ENCODE results near the gene IQCC.
"Not testable (repeated sequence)": the region's sequence is repeated elsewhere in the genome, so short reads cannot be mapped to it uniquely, and the experiment has no call there.

The IQCC gene

DNA sequence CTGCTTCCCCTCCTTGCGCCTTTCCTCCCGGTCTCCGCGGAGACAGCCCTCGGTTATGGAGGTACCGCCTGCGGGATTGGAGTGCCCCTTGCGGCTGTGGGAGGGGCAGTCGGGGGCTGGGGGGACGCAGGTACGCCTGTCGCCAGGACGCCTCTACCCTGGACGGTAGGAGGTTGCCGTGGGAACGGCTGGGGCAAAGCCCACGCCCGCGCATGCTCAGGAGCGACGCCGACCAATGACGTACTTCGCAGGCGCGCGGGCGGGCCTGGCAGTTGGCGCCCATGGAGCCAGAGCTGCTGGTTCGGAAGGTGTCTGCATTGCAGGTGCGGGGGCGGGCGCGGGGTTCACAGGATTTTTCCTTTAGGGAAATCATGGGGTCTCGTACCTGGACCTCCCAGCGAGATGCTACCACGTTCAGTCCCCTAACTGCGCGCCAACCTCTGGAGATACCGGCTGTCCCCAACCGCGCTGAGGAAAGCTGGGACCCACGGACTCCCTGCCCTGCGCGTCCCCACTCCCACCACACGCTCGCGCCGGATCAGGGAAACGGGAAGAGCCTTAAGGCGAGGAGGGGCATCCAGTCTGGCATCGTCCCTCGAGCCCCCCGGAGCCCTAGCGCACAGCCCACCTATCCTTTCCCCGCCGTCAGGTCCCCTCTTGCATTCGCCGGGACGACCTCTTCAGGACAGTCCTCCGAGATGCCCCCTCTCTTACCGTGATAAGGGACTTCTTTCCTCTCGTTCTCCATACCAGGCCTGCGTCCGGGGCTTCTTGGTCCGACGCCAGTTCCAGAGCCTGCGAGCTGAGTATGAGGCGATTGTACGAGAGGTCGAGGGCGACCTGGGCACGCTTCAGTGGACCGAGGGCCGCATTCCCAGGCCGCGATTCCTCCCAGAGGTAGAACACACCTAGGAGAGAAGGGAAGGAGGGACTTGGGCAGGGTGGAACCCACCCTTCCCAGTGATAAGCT lies at the start of gene IQCC:
Gene IQCC (plus strand): TSS at position 271 of the 970 bp plus-strand sequence. CDS start 11 bp downstream, at position 282.
- H3K27me3 ChIP-seq (ENCODE audit: control insufficient read depth, insufficient read depth, low read length), result peaks cover 8% of the 10 kb centered on the region; the same call in 1 of the 2 replicates
- H3K9ac ChIP-seq (ENCODE audit: low read length), result peak within 1 kb of the TSS; percentile 84
- H3K4me1 ChIP-seq (ENCODE audit: control insufficient read depth, insufficient read depth, low read length), result peaks cover 16% of the 10 kb centered on the region
- H3K27ac ChIP-seq (ENCODE audit: low read depth, low read length), result no peak within 1 kb of the TSS; the same call in 1 of the 2 replicates
- peak within 1 kb of the TSS; percentile 89 for H3K4me3 ChIP-seq (ENCODE audit: low read depth, low read length)
- no peaks in the 10 kb centered on the region for H3K9me3 ChIP-seq (ENCODE audit: control insufficient read depth, insufficient read depth, low read depth, low read length)
- peaks cover 11% of the 10 kb centered on the region; the same call in 1 of the 2 replicates for H3K36me3 ChIP-seq (ENCODE audit: control insufficient read depth, insufficient read depth, low read length)

DNA sequence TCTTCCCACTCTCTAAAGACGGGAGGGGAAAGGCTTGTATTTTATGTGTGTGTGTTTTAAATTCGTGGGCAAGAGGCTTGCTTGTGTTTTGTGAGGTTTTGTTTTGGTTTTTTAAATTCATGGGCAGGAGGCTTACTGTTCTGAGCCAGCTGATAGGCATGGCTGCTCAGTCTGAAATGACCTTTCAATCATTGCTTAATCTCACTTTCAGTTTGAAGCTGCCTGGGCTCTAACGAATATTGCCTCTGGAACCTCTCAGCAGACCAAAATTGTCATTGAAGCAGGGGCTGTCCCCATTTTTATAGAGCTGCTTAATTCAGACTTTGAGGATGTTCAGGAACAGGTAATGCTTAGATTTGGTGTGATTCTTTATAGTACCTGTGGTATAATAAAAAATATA lies 46.3 kb upstream of the IQCC start:
- peaks cover 83% of the 10 kb centered on the region for H3K36me3 ChIP-seq (ENCODE audit: control insufficient read depth, insufficient read depth, low read length)
- H3K4me3 ChIP-seq (ENCODE audit: low read depth, low read length), result no peak overlapping the region
- H3K27ac ChIP-seq (ENCODE audit: low read depth, low read length), result no peak overlapping the region
- H3K27me3 ChIP-seq (ENCODE audit: control insufficient read depth, insufficient read depth, low read length), result no peaks in the 10 kb centered on the region
- no peaks in the 10 kb centered on the region for H3K9me3 ChIP-seq (ENCODE audit: control insufficient read depth, insufficient read depth, low read depth, low read length)
- no peak overlapping the region for H3K9ac ChIP-seq (ENCODE audit: low read length)
- no peaks in the 10 kb centered on the region for H3K4me1 ChIP-seq (ENCODE audit: control insufficient read depth, insufficient read depth, low read length)

DNA sequence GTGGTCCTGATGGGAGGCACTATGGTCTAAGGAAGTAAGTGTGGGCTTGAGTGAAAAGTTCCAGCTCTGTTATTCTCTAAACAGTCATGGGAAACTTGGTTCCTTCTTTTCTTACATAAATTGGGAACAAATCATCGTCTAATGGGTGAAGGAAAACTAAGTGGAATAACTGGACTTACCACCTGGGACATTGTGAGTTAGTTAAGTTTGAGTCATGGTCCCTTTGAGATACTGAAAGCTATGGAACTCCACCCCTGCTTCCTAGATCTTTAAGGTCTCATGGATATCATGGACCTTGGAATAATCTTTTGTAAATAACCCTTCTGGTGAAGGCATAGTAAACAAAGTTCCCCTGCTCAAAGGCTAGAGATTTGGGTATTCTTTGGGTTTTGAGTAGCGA lies 42.1 kb upstream of the IQCC start:
- Histone ChIP-seq H3K9ac (ENCODE audit: low read length) (no peak overlapping the region), H3K36me3 (ENCODE audit: control insufficient read depth, insufficient read depth, low read length) (peaks cover 81% of the 10 kb centered on the region), H3K27ac (ENCODE audit: low read depth, low read length) (no peak overlapping the region), H3K9me3 (ENCODE audit: control insufficient read depth, insufficient read depth, low read depth, low read length) (no peaks in the 10 kb centered on the region), H3K4me1 (ENCODE audit: control insufficient read depth, insufficient read depth, low read length) (no peaks in the 10 kb centered on the region), H3K4me3 (ENCODE audit: low read depth, low read length) (no peak overlapping the region), H3K27me3 (ENCODE audit: control insufficient read depth, insufficient read depth, low read length) (no peaks in the 10 kb centered on the region)

DNA sequence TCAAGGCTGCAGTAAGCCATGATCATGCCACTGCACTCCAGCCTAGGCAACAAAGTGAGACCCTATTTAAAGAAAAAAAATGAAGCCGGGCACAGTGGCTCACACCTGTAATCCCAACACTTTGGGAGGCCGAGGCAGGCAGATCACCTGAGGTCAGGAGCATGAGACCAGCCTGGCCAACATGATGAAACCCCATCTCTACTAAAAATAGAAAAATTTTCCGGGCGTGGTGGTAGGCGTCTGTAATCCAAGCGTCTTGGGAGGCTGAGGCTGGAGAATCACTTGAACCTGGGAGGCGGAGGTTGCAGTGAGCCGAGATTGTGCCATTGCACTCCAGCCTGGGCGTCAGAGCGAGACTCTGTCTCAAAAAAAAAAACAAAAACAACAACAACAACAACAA lies 39.8 kb upstream of the IQCC start:
- not testable (repeated sequence) for H3K27me3 ChIP-seq (ENCODE audit: control insufficient read depth, insufficient read depth, low read length); H3K4me3 ChIP-seq (ENCODE audit: low read depth, low read length); H3K9ac ChIP-seq (ENCODE audit: low read length); H3K4me1 ChIP-seq (ENCODE audit: control insufficient read depth, insufficient read depth, low read length); H3K27ac ChIP-seq (ENCODE audit: low read depth, low read length); H3K9me3 ChIP-seq (ENCODE audit: control insufficient read depth, insufficient read depth, low read depth, low read length)
- H3K36me3 ChIP-seq (ENCODE audit: control insufficient read depth, insufficient read depth, low read length), result peaks cover 80% of the 10 kb centered on the region

DNA sequence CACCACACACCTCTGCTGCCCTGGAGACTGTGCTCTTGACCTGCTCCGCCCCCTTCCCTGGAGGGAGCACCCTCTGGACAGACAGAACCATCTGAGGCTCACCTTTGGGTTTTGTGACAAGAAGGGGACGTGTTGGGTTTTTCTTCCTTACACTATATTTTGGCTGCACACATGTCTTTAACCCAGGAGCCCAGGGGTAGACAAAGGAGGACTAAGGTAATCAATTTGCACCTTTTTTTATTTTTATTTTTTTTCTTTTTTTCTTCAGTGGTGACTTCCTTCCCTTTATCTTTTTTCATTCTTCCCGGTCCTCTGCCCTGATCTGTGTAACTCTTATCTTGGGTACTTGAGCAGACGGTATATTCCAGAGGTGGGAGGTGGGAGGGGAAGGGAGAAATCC lies 34.5 kb upstream of the IQCC start:
- peaks cover 78% of the 10 kb centered on the region for H3K36me3 ChIP-seq (ENCODE audit: control insufficient read depth, insufficient read depth, low read length)
- H3K4me1 ChIP-seq (ENCODE audit: control insufficient read depth, insufficient read depth, low read length), result no peaks in the 10 kb centered on the region
- H3K4me3 ChIP-seq (ENCODE audit: low read depth, low read length), result no peak overlapping the region
- no peak overlapping the region for H3K27ac ChIP-seq (ENCODE audit: low read depth, low read length)
- H3K9me3 ChIP-seq (ENCODE audit: control insufficient read depth, insufficient read depth, low read depth, low read length), result no peaks in the 10 kb centered on the region
- no peak overlapping the region for H3K9ac ChIP-seq (ENCODE audit: low read length)
- no peaks in the 10 kb centered on the region for H3K27me3 ChIP-seq (ENCODE audit: control insufficient read depth, insufficient read depth, low read length)

DNA sequence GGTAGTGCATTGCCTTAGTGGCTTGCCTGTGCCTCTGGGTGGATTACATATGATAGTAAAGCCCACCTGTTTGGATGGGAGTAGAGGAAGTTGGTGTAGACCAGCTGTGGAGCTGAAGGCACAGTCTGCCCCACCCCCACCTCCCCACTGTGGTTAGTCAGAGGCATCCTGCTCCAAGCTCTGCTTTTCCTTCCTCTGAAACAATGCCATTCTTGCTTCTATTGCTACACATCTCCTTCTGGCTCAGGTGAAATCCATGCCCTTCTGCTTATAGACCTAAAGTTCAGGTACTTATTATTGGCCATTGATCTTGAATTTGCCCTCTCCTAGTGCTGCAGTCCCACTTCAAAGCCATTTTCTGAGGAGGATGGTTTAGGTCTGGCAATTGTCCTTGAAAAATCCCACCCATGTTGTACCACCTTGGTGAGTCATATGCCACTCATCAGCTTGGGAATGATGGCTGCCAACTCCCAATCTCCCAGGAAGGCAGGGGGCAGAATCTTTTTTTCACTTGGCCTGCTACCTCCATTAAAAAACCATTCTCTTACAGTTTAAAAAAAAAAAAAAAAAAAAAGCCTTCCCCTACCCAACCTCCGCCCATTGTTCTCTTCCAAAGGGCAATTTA lies 32.7 kb upstream of the IQCC start:
- Histone ChIP-seq H3K9me3 (ENCODE audit: control insufficient read depth, insufficient read depth, low read depth, low read length) (no peaks in the 10 kb centered on the region), H3K36me3 (ENCODE audit: control insufficient read depth, insufficient read depth, low read length) (peaks cover 66% of the 10 kb centered on the region), H3K9ac (ENCODE audit: low read length) (no peak overlapping the region), H3K4me1 (ENCODE audit: control insufficient read depth, insufficient read depth, low read length) (peaks cover under 1% of the 10 kb centered on the region; the same call in 1 of the 2 replicates), H3K27ac (ENCODE audit: low read depth, low read length) (no peak overlapping the region), H3K4me3 (ENCODE audit: low read depth, low read length) (no peak overlapping the region), H3K27me3 (ENCODE audit: control insufficient read depth, insufficient read depth, low read length) (no peaks in the 10 kb centered on the region)

DNA sequence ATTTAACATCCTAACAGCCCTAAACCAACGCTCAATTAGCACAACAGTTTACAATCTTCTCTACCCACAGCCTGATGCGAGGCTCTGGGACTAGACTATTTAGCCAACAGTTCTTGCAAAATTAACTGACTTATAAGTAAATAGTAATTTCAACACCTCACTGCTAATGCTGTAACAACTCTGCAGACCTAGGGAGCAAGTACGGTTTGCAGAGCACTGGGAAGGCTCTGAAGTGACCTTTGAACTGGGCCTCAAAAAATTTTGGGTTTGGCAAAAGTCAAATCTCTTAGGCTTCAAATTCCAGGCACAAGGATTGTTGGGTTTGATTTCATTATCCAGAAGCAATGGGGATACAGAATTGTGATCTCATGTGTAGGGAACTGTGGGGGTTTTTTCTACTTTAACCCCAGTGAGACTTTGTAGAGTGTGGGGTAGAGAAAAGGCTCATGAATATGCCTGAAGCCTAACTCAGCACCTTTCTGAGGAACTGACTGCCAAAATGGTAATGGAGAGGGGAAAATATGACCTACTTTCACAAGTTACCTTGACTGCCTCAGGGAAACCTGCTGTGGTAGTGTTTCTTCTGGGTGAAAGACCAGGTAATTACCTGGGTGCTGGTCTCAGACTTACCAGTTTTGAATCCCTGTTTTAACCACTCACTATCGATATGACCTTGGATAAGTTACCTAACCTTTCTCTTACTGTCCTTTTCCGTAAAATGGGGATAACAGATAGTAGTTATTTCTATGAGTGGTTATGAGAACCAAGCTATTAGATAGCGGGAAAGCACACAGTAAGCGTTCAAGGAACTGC lies 26.9 kb upstream of the IQCC start:
- Histone ChIP-seq H3K4me3 (ENCODE audit: low read depth, low read length) (peak overlapping the region; percentile 78), H3K27me3 (ENCODE audit: control insufficient read depth, insufficient read depth, low read length) (no peaks in the 10 kb centered on the region), H3K4me1 (ENCODE audit: control insufficient read depth, insufficient read depth, low read length) (peaks cover 27% of the 10 kb centered on the region), H3K9ac (ENCODE audit: low read length) (peak overlapping the region; percentile 93), H3K36me3 (ENCODE audit: control insufficient read depth, insufficient read depth, low read length) (peaks cover 37% of the 10 kb centered on the region), H3K9me3 (ENCODE audit: control insufficient read depth, insufficient read depth, low read depth, low read length) (no peaks in the 10 kb centered on the region), H3K27ac (ENCODE audit: low read depth, low read length) (peak overlapping the region; percentile 94; the same call in 1 of the 2 replicates)

DNA sequence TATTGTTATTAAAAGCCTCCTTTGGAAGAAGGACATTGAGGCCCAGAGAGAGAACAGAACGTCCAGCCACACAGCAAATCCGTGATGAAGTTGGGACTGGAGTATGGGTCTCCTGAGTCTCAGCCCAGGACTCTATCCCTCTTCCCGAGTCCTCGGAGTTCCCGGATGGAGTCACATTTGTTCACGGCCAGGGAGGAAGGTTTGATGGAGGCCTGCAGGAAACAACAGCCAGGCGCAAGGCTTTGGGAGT lies 26.4 kb upstream of the IQCC start:
- Histone ChIP-seq H3K36me3 (ENCODE audit: control insufficient read depth, insufficient read depth, low read length) (peaks cover 37% of the 10 kb centered on the region), H3K9ac (ENCODE audit: low read length) (peak overlapping the region; percentile 93), H3K27ac (ENCODE audit: low read depth, low read length) (peak overlapping the region; percentile 94; the same call in 1 of the 2 replicates), H3K4me3 (ENCODE audit: low read depth, low read length) (peak overlapping the region; percentile 78), H3K4me1 (ENCODE audit: control insufficient read depth, insufficient read depth, low read length) (peaks cover 27% of the 10 kb centered on the region), H3K27me3 (ENCODE audit: control insufficient read depth, insufficient read depth, low read length) (no peaks in the 10 kb centered on the region), H3K9me3 (ENCODE audit: control insufficient read depth, insufficient read depth, low read depth, low read length) (no peaks in the 10 kb centered on the region)

DNA sequence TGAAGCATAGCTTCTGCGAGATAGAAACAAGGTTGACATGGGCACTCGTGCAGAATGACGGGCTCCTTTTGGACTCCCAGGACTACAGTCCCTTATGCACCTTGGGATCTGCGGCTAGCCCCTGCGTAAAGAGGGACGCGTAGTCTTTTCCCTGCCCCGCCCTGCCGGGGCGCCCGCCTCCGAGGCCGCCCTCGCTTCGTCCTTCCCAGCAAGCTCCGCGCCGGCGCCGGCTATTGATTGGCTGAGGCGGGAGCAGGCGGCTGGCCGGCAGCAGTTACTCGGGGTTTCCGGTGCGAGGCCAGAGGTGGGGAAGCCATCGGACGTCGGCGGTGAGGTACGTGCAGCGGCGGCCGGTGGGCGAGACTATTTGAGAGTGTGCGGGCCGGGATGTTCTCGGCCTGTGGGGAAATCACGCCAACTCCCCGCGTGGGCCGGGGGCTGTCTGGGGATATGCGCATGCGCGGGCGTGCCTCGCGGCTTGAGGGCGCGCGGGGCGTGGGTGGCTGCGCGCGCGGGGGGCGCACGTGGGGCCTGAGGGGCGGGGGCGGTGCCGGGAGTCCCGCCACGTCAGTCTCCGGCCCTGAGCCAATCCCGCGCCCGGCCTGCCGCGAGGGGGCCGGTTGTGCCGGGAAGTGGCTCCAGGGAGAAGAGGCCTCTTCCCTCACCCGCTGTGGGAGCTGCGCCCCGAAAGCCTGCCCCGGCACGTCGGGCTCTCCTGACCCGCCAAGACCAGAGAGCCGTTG lies 25.9 kb upstream of the IQCC start, which contains the start of gene TXLNA:
Gene TXLNA (plus strand): TSS at position 233 of the 743 bp plus-strand sequence. CDS start 671 bp downstream, outside the sequence.
- Histone ChIP-seq H3K4me1 (ENCODE audit: control insufficient read depth, insufficient read depth, low read length) (peaks cover 27% of the 10 kb centered on the region), H3K4me3 (ENCODE audit: low read depth, low read length) (peak within 1 kb of the TSS; percentile 78), H3K27ac (ENCODE audit: low read depth, low read length) (peak within 1 kb of the TSS; percentile 94), H3K9me3 (ENCODE audit: control insufficient read depth, insufficient read depth, low read depth, low read length) (no peaks in the 10 kb centered on the region), H3K36me3 (ENCODE audit: control insufficient read depth, insufficient read depth, low read length) (peaks cover 37% of the 10 kb centered on the region), H3K27me3 (ENCODE audit: control insufficient read depth, insufficient read depth, low read length) (no peaks in the 10 kb centered on the region), H3K9ac (ENCODE audit: low read length) (peak within 1 kb of the TSS; percentile 93)

Data from HUES6 (cell line).